ACC112 (cell line): ENCODE measurements around the gene ST3GAL5.

Source experiments
- H2AFZ ChIP-seq: fragments of 200-600 bp; sonication (generic); one replicate; pipeline ENCODE4 v1.6.0; 2017; ENCODE audit warnings: antibody characterized with exemption, low read length; ENCODE audit not compliant: unreplicated experiment
- H3K27ac ChIP-seq: fragments of 200-600 bp; sonication (generic); 2 replicates; pipeline ENCODE4 v1.5.1; 2014; ENCODE audit warnings: low read depth, mild to moderate bottlenecking, antibody characterized with exemption, low read length, moderate library complexity
- H3K27me3 ChIP-seq: fragments of 200-600 bp; sonication (generic); 2 replicates; pipeline ENCODE4 v1.6.1; 2014; ENCODE audit warnings: mild to moderate bottlenecking, antibody characterized with exemption, low read length, moderate library complexity, mixed read lengths; ENCODE audit not compliant: insufficient read depth
- H3K36me3 ChIP-seq: fragments of 200-600 bp; sonication (generic); 2 replicates; pipeline ENCODE4 v1.6.1; 2016; ENCODE audit warnings: mild to moderate bottlenecking, antibody characterized with exemption, low read length, moderate library complexity, mixed read lengths; ENCODE audit not compliant: insufficient read depth
- H3K4me1 ChIP-seq: fragments of 200-600 bp; sonication (generic); one replicate; pipeline ENCODE4 v1.6.1; 2016; ENCODE audit warnings: low read length, mixed read lengths; ENCODE audit not compliant: insufficient read depth, unreplicated experiment, control insufficient read depth
- H3K4me3 ChIP-seq: fragments of 200-600 bp; sonication (generic); 2 replicates; pipeline ENCODE4 v1.5.1; 2014; ENCODE audit warnings: mild to moderate bottlenecking, low read depth, low read length
- H3K79me2 ChIP-seq: fragments of 200-600 bp; sonication (generic); one replicate; pipeline ENCODE4 v1.6.0; 2016; ENCODE audit warnings: low read length; ENCODE audit not compliant: control insufficient read depth, unreplicated experiment, insufficient read depth

Gene ST3GAL5

DNA sequence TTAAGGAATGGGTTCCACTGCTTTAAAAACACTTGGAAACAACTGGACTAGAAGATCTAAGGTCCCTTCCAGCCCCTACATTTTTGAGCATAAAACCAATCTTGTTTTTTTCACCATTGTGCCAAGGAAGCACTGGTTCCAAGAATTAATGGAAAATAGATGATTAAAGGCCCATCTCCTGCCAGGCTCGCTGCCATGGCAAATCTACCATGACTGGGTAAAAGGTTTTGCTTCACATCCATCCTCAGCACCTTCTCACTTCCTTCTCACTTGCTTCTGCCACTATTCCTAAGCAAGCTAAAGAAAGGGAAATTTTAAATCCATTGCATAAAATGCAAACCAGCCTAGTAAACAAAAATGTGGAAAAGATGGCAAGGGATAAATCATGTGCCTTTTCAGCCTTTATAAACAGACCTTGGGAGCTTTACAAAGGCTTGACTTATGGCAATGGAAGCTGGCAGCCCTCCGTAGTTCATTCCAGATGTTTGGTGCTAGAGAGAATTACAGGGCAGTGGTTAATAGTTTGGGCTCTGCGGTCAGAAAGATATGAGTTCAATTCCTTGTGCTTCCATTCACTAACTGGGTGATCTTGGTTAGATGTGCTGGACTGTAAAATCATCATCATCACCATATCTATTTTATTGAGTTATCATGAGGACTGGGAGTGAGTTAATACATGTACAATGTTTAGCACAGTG lies 27.0 kb upstream of the ST3GAL5 start:
- H3K27ac ChIP-seq = no peak overlapping the region

DNA sequence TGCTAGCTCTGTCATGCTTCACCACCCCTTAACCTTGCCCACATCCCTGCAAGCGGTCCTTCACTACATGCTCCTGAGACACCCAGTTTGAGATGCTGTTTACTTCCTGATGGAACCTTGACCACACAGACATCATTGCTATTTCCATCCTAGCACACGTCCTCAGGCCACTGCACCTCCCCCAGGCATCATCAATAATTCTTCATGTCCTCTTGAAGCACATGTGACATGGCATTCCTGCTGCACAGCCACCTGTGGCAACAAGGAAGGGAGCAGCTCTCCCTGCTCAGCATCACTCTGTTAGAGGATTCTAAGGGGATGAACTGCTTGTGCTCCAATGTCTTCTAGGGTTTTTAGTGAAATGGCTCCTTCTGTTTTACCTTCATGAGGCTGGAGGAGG lies 26.1 kb upstream of the ST3GAL5 start:
- H3K79me2 ChIP-seq = no peaks in the 10 kb centered on the region
- no peaks in the 10 kb centered on the region for H3K36me3 ChIP-seq
- H2AFZ ChIP-seq = no peak overlapping the region
- no peaks in the 10 kb centered on the region for H3K27me3 ChIP-seq
- H3K4me3 ChIP-seq = no peak overlapping the region
- H3K4me1 ChIP-seq = peaks cover 35% of the 10 kb centered on the region
- no peak overlapping the region for H3K27ac ChIP-seq

More for the DNA sequence above, 27.0 kb upstream of the ST3GAL5 start:
- H3K4me3 ChIP-seq = no peak overlapping the region
- H3K27me3 ChIP-seq = no peaks in the 10 kb centered on the region
- H3K36me3 ChIP-seq = no peaks in the 10 kb centered on the region
- peaks cover 37% of the 10 kb centered on the region for H3K4me1 ChIP-seq
- H2AFZ ChIP-seq = no peak overlapping the region
- no peaks in the 10 kb centered on the region for H3K79me2 ChIP-seq

DNA sequence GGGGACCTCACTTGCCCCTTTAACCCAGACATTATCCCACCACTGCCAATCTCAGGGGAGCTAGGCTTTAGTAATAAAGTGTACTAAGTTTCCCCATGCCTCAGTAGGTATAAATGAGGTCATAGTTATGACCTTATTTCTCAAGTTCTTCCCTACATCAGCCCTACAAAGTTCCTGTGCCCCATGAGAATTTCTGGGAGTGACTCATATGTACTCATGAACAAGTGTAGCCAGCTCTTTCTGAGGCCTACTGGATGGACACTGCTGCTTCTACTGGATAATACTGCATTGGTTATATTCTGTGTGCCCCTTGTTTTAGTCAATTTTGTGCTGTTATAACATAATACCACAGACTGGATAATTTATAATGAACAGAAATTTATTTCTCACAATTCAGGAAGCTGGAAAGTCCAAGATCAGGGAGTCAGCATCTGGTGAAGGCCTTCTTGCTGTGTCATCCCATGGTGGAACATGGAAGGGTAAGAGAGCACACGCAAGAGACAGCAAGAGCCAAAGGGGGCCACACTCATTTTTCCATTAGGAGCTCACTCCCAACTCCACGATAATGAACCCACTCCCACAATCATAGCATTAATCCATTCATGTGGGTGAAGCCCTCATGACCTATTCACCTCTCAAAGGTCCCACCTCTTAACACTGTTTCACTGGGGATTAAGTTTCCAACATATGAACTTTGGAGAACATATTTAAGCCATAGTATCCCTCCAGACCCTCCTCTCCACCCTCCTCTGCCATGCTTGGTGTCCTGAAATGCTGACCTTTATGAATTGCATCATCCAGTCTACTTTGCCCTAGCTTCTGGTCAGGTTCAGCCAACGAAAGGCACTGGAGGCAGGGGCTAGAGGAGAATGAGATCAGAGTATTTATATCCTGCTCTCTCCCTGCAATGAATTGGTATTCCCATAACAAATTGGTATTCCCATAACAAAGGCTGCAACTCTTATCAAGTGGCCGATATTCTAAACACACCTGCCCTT lies 25.4 kb upstream of the ST3GAL5 start:
- Histone ChIP-seq H3K27me3 (no peaks in the 10 kb centered on the region), H3K27ac (peak overlapping the region; percentile 72), H3K4me1 (peaks cover 35% of the 10 kb centered on the region), H3K4me3 (no peak overlapping the region), H2AFZ (no peak overlapping the region), H3K79me2 (no peaks in the 10 kb centered on the region), H3K36me3 (no peaks in the 10 kb centered on the region)

DNA sequence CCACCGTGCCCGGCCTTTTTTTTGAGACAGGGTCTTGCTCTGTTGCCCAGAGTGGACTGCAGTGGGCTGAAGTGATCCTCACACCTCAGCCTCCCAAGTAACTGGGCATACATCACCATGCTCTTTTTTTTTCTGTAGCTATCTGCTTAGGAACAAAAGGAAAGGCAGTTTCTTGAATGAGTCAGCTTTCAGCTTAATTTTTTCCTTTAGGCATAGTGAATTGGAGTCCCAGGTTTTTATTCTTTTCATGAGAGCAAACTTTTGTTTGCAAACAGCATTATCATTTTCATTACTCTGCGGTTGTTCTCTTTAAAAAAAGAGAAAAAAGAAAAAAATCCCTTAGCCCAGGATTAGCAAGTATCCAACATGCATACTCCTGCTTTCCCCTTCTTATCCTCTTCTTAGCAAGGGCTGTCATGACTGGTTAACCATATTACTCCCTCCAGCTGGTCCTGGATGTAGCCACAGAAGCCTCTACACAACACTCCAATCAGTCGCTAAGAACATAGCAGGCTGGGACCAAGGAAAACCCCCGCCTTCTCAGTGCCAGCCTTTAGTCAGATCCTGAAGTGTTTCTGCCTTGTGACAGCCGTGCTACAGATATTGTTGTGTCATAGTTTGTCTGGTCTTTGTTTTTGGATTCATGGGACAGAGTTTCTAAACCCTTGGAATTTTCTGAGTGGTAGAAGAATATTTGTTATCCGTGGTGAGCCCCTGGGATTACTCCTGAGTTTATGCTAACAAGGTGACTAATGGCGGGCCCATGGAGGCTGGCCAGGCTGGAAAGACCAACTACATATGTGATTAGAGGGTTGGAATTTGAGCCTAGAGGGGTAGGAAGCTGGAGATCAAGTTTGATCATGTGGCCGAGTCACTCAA lies 23.3 kb upstream of the ST3GAL5 start:
- Histone ChIP-seq H3K79me2 (no peaks in the 10 kb centered on the region), H3K27me3 (no peaks in the 10 kb centered on the region), H3K27ac (peak overlapping the region; percentile 80), H3K36me3 (no peaks in the 10 kb centered on the region), H2AFZ (no peak overlapping the region), H3K4me1 (peaks cover 35% of the 10 kb centered on the region), H3K4me3 (peak overlapping the region; percentile 11; the same call in 1 of the 2 replicates)

DNA sequence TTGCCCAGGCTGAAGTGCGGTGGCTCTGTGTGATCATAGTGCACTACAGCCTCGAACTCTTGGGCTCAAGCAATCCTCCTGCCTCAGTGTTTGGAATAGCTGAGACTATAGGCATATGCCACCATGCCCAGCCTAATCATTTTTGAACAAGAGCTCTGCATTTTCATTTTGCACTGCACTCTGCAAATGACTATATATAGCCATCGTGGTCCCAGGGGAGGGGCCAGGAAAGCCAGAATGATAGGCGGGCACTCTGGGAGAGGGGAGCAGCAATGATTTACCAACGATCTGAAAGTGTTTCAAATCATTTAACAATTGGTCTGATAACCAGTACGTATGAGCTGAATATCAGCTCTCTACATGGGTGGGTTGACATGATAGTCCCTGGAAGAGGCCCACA lies 22.3 kb upstream of the ST3GAL5 start:
- H3K27me3 ChIP-seq = no peaks in the 10 kb centered on the region
- H3K4me3 ChIP-seq = no peak overlapping the region
- no peaks in the 10 kb centered on the region for H3K79me2 ChIP-seq
- no peak overlapping the region for H2AFZ ChIP-seq
- no peak overlapping the region for H3K27ac ChIP-seq
- no peaks in the 10 kb centered on the region for H3K36me3 ChIP-seq
- peaks cover 35% of the 10 kb centered on the region for H3K4me1 ChIP-seq

DNA sequence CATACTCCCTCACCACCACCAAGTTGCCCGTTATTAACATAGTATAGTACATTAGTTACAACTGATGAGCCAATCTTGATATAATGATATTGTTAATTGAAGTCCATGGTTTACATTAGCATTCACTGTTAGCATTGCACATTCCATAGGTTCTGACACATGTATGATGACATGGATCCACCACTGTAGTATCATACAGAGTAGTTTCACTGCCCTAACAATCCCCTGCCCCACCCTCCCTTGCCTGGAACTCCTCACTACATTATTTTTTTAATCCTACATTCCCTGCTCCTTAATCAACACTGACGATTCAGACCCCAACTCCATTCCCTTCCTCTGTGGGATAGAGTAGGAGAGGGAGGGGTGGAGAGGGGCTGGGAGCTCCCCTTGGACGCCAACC lies 20.2 kb upstream of the ST3GAL5 start:
- Histone ChIP-seq H2AFZ (no peak overlapping the region), H3K4me1 (peaks cover 34% of the 10 kb centered on the region), H3K27me3 (no peaks in the 10 kb centered on the region), H3K79me2 (no peaks in the 10 kb centered on the region), H3K36me3 (no peaks in the 10 kb centered on the region), H3K4me3 (no peak overlapping the region), H3K27ac (no peak overlapping the region)

DNA sequence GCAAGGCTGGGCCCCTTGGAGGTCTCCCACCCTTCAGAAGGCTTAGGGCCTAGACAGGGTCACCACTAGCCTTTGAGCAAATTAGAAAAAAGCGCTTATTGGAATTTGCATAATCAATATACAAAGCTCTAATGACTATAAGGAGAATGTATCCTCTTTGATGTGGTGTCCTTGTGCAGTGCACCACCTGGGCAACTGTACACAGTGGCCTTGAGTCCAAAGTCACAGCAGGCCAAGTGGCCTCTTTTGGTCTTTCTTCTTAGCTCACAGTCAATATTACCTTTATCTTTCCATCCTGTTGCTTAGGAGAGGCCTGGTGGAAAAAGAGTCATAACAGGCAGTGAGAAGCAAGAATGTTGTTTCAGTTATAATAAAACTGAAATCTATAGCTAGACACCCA lies 19.7 kb upstream of the ST3GAL5 start:
- H3K27me3 ChIP-seq = no peaks in the 10 kb centered on the region
- no peaks in the 10 kb centered on the region for H3K79me2 ChIP-seq
- no peak overlapping the region for H2AFZ ChIP-seq
- no peak overlapping the region for H3K4me3 ChIP-seq
- peaks cover 31% of the 10 kb centered on the region for H3K4me1 ChIP-seq
- no peaks in the 10 kb centered on the region for H3K36me3 ChIP-seq
- H3K27ac ChIP-seq = no peak overlapping the region

DNA sequence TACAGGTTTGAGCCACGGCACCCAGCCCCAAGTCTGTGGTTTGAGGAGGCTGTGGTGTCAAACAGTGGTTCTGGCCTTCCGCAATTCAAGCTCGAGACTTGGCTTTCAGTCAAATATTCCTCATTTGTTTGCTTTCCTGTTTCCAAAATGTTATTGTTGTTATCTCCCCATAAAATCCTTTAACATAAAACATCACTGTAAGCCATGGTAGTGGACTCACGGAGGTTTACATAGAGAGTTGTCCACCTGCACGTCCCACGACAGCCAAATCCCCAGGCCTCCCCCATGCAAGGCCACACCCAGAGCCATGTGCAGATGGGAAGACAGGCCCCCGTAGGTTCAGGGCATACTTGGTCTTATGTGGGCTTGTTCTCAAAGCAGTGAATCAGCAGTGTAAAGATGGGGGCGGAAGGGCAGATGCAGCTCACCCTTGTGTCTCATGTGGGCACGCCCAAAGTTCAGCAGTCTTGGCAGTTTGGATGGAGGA lies 18.9 kb upstream of the ST3GAL5 start:
- no peak overlapping the region for H3K27ac ChIP-seq
- no peaks in the 10 kb centered on the region for H3K36me3 ChIP-seq
- H2AFZ ChIP-seq = no peak overlapping the region
- H3K79me2 ChIP-seq = no peaks in the 10 kb centered on the region
- H3K27me3 ChIP-seq = no peaks in the 10 kb centered on the region
- no peak overlapping the region for H3K4me3 ChIP-seq
- H3K4me1 ChIP-seq = peaks cover 25% of the 10 kb centered on the region

DNA sequence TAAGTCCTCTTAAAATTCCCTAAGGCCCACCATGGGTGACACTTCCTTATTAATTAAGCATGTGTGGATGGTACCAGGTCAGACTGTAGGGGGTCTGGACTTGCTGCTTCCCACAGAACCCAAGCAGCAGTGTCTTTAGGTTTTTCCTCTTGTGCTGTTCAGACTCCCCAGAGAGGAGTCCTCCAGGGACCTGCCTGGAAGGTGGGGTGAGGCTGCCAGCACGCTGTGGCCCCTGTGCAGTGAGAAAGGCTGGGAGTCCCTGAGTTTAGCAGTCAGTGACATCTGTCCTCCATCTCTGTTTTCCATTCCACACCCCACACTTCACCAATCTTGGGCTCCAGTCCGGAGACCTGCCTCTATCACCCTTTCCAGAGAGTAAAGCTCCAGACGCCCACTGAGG lies 18.0 kb upstream of the ST3GAL5 start:
- Histone ChIP-seq H3K27ac (no peak overlapping the region), H3K79me2 (no peaks in the 10 kb centered on the region), H3K4me3 (no peak overlapping the region), H3K4me1 (peaks cover 16% of the 10 kb centered on the region), H2AFZ (no peak overlapping the region), H3K36me3 (no peaks in the 10 kb centered on the region), H3K27me3 (no peaks in the 10 kb centered on the region)

DNA sequence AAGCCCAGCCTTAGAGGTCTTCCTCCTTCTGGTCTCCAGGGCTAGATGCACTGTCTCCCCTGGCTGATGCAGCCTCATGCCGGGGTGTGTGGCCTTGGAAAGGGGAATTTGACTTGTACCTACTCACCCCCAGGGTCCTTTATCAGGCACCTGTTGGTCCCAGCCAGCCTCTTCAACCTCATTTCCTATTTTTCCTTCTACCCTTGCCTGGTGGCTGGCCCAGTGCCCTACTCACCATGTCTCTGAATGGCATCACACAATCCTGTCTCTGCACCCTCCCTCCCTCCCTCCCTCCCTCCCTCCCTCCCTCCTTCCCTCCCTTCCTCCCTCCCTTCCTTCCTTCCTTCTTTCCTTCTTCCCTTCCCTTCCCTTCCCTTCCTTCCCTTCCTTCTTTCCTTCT lies 17.1 kb upstream of the ST3GAL5 start:
- Histone ChIP-seq H3K4me1 (peaks cover 8% of the 10 kb centered on the region), H2AFZ (no peak overlapping the region), H3K27me3 (no peaks in the 10 kb centered on the region), H3K36me3 (no peaks in the 10 kb centered on the region), H3K79me2 (no peaks in the 10 kb centered on the region), H3K4me3 (no peak overlapping the region), H3K27ac (no peak overlapping the region)
